SK-N-SH (cell line): Measurements from ENCODE around the gene DCAF4L1. TPM values are rescaled to one million over a fixed set of nuclear protein-coding genes. Genes with fewer than 3 reads are reported as not detected.

Experiments
- CTCF ChIA-PET: fragments of 300-600, 350-600 bp; formaldehyde crosslinking; extraction: SDS; loops from one replicate; lab custom pipeline; 2021; lab: Yijun Ruan, JAX
- POLR2A ChIA-PET: fragments of 350-600 bp; sonication (Branson Sonifier 250); formaldehyde crosslinking; extraction: SDS; loops from one replicate; lab custom pipeline; 2020; ENCODE audit warnings: antibody characterized with exemption, inconsistent platforms; lab: Yijun Ruan, JAX
- DNase-seq: peaks from one replicate; pipeline ENCODE4 v3.0.0; 2012
- H2AFZ ChIP-seq: fragments of 200-600 bp; sonication (generic); 2 replicates; pipeline ENCODE4 v1.8.1; 2016; ENCODE audit warnings: antibody characterized with exemption, mild to moderate bottlenecking, low read depth
- H3F3A ChIP-seq: fragments of 200-600 bp; sonication (generic); replicated peaks from 2 replicates; pipeline ENCODE3; 2016; ENCODE audit warnings: antibody characterized with exemption, mild to moderate bottlenecking; ENCODE audit not compliant: insufficient read depth
- H3K27ac ChIP-seq, 2 experiments: fragments of 200-500 bp in 1 of 2; fragments of 200-600 bp in 1 of 2; sonication (Bioruptor generic) in 1 of 2; sonication (generic), shearing (Covaris generic) in 1 of 2; 2 replicates each; pipeline versions ENCODE4 v1.5.1 to v1.6.1; 2014 to 2016; ENCODE audit warnings: low read depth in 2 of 2, inconsistent platforms in 1 of 2, low read length in 1 of 2, mild to moderate bottlenecking in 1 of 2, mixed read lengths in 1 of 2
- H3K27me3 ChIP-seq: fragments of 200-600 bp; sonication (generic), shearing (Covaris generic); 2 replicates; pipeline ENCODE4 v1.6.1; 2016; ENCODE audit warnings: mixed run types; ENCODE audit not compliant: insufficient read depth
- H3K36me3 ChIP-seq, 2 experiments: fragments of 200-500 bp in 1 of 2; fragments of 200-600 bp in 1 of 2; sonication (Bioruptor generic) in 1 of 2; sonication (generic) in 1 of 2; replicated peaks in 1 of 2; 2 replicates each; pipeline versions ENCODE3 to v1.5.1; 2014 to 2016; ENCODE audit warnings: low read length in 1 of 2, mild to moderate bottlenecking in 1 of 2; ENCODE audit not compliant: insufficient read depth in 2 of 2, control insufficient read depth in 1 of 2
- H3K4me1 ChIP-seq, 2 experiments: fragments of 200-500 bp in 1 of 2; fragments of 200-600 bp in 1 of 2; sonication (Bioruptor generic) in 1 of 2; sonication (generic), shearing (Covaris generic) in 1 of 2; 2 replicates each; pipeline versions ENCODE4 v1.5.1 to v1.6.1; 2014 to 2016; ENCODE audit warnings: low read depth in 1 of 2, low read length in 1 of 2, mixed run types in 1 of 2; ENCODE audit not compliant: insufficient read depth in 2 of 2, control insufficient read depth in 1 of 2
- H3K4me2 ChIP-seq: fragments of 200-600 bp; sonication (generic), shearing (Covaris generic); 2 replicates; pipeline ENCODE4 v1.6.1; 2017; ENCODE audit warnings: mixed run types
- H3K4me3 ChIP-seq, 2 experiments: fragments of 200-500 bp in 1 of 2; fragments of 200-600 bp in 1 of 2; sonication (Bioruptor generic) in 1 of 2; sonication (generic), shearing (Covaris generic) in 1 of 2; 2 replicates each; pipeline versions ENCODE4 v1.5.1 to v1.8.1; 2014 to 2016; ENCODE audit warnings: low read depth in 2 of 2, inconsistent platforms in 1 of 2, low read length in 1 of 2, mild to moderate bottlenecking in 1 of 2, mixed read lengths in 1 of 2, moderate library complexity in 1 of 2
- H3K79me2 ChIP-seq: fragments of 200-600 bp; sonication (generic); 2 replicates; pipeline ENCODE4 v1.8.1; 2017; ENCODE audit warnings: mild to moderate bottlenecking; ENCODE audit not compliant: insufficient read depth
- H3K9ac ChIP-seq: fragments of 200-600 bp; sonication (generic); 2 replicates; pipeline ENCODE4 v1.6.1; 2017; ENCODE audit warnings: mixed run types
- H3K9me2 ChIP-seq: fragments of 200-600 bp; sonication (generic); 2 replicates; pipeline ENCODE4 v1.6.1; 2017; ENCODE audit warnings: mixed run types
- H3K9me3 ChIP-seq: fragments of 200-600 bp; sonication (generic); 2 replicates; pipeline ENCODE4 v1.6.1; 2017; ENCODE audit warnings: mixed run types, mild to moderate bottlenecking, moderate library complexity
- H4K20me1 ChIP-seq: fragments of 200-600 bp; sonication (generic); 2 replicates; pipeline ENCODE4 v1.6.1; 2017; ENCODE audit warnings: mild to moderate bottlenecking, mixed run types; ENCODE audit not compliant: insufficient read depth
- CHD2 ChIP-seq: fragments of 150-350 bp; IDR thresholded peaks from 2 replicates; pipeline ENCODE4 v1.6.1; 2018; ENCODE audit warnings: low read length; ENCODE audit not compliant: partially characterized antibody
- CTCF ChIP-seq: fragments of 200-600 bp; sonication (generic); IDR thresholded peaks from 2 replicates; pipeline ENCODE4 v1.6.1; 2017; ENCODE audit warnings: antibody characterized with exemption, mild to moderate bottlenecking, moderate library complexity
- ELF1 ChIP-seq: IDR thresholded peaks from 2 replicates; pipeline ENCODE4 v1.4.0; 2012
- FOSL2 ChIP-seq: IDR thresholded peaks from 2 replicates; pipeline ENCODE4 v1.4.0; 2012; ENCODE audit warnings: low read depth, mild to moderate bottlenecking, moderate library complexity, borderline replicate concordance
- FOXJ3 ChIP-seq: sonication (generic); formaldehyde crosslinking; IDR thresholded peaks from 2 replicates; pipeline ENCODE4 v1.5.1; 2020; ENCODE audit warnings: mild to moderate bottlenecking, missing genetic modification reagents
- GATA2 ChIP-seq: sonication (generic); formaldehyde crosslinking; IDR thresholded peaks from 2 replicates; pipeline ENCODE4 v1.5.0; 2020; ENCODE audit warnings: mild to moderate bottlenecking, missing genetic modification reagents
- JUND ChIP-seq: IDR thresholded peaks from 2 replicates; pipeline ENCODE4 v1.4.0; 2012
- MAX ChIP-seq: IDR thresholded peaks from 2 replicates; pipeline ENCODE4 v1.4.0; 2012; ENCODE audit warnings: low read depth
- MXI1 ChIP-seq: IDR thresholded peaks from 2 replicates; pipeline ENCODE4 v1.6.1; 2012; ENCODE audit warnings: mild to moderate bottlenecking, low read depth, low read length, improper control_type of control experiment
- PBX3 ChIP-seq: IDR thresholded peaks from 2 replicates; pipeline ENCODE4; 2012
- POLR2AphosphoS5 ChIP-seq: IDR thresholded peaks from 2 replicates; pipeline ENCODE4 v1.6.1; 2012; ENCODE audit warnings: low read depth, low read length
- RAD21 ChIP-seq: IDR thresholded peaks from 2 replicates; pipeline ENCODE4 v1.6.1; 2012; ENCODE audit warnings: mild to moderate bottlenecking, low read length
- RXRA ChIP-seq: IDR thresholded peaks from 2 replicates; pipeline ENCODE4 v1.4.0; 2012; ENCODE audit warnings: low read depth, mild to moderate bottlenecking, borderline replicate concordance
- SIN3A ChIP-seq: IDR thresholded peaks from 2 replicates; pipeline ENCODE4 v1.6.1; 2012; ENCODE audit warnings: low read depth, mild to moderate bottlenecking, low read length, moderate library complexity, borderline replicate concordance
- SMC3 ChIP-seq: IDR thresholded peaks from 2 replicates; pipeline ENCODE4 v1.6.1; 2012; ENCODE audit warnings: low read depth, low read length, improper control_type of control experiment
- USF1 ChIP-seq: IDR thresholded peaks from 2 replicates; pipeline ENCODE4 v1.4.0; 2012; ENCODE audit warnings: low read depth, borderline replicate concordance
- USF2 ChIP-seq: fragments of 150-350 bp; IDR thresholded peaks from 2 replicates; pipeline ENCODE4 v1.6.1; 2017; ENCODE audit warnings: antibody characterized with exemption, low read length, low read depth, borderline replicate concordance
- YY1 ChIP-seq: IDR thresholded peaks from 2 replicates; pipeline ENCODE4 v1.4.0; 2012; ENCODE audit warnings: low read depth, mild to moderate bottlenecking
- WGBS: methylation state at CpG from one replicate; pipeline ENCODE4 v1.1.6; 2017; ENCODE audit warnings: low lambda C conversion rate; 5-methylcytosine and 5-hydroxymethylcytosine counted together
- polyA plus RNA-seq, 3 experiments: library from polyadenylated mRNA; depleted of rRNA; stranded (reverse); fragments of >200 nt; gene quantifications; 2 replicates each; pipeline ENCODE4 v1.2.3, GENCODE V29; 2012

DCAF4L1 gene
- polyA plus RNA-seq, 1 of the 3 experiments (the other 2 are of a cell fraction): 0.05 TPM

GRCh38 chr4:41989994-41990364 is 8.4 kb downstream of the DCAF4L1 start:
- WGBS: 2% methylated on average over 12 of the region's 12 CpGs
- POLR2A ChIA-PET: interaction anchor here (0.6 to 1.0 kb wide), 4 partner anchors 55 to 733 kb away, joined by 3 to 4 read pairs (median 3); partner anchors contain the start of genes TMEM33 and UCHL1
- H2AFZ ChIP-seq: peak overlapping the region; percentile 96
- H3K4me3 ChIP-seq: peak overlapping the region; percentile 71 to 98
- CTCF ChIA-PET: interaction anchor here (0.8 to 2.3 kb wide), 4 partner anchors 23 to 43 kb away, joined by 3 to 6 read pairs (median 4); no protein-coding TSS in a partner anchor
- no peaks in the 10 kb centered on the region for H3K27me3 ChIP-seq
- no peaks in the 10 kb centered on the region for H3K9me2 ChIP-seq
- peaks cover 20% of the 10 kb centered on the region for H4K20me1 ChIP-seq
- H3K4me2 ChIP-seq: peak overlapping the region; percentile 76
- H3K36me3 ChIP-seq: peaks cover 6% of the 10 kb centered on the region in 2 experiments
- no peak for DNase-seq
- H3K4me1 ChIP-seq: peaks cover 16 to 17% of the 10 kb centered on the region in 2 experiments; a peak in 3 of 4 replicates
- H3K9me3 ChIP-seq: no peaks in the 10 kb centered on the region
- peak overlapping the region; percentile 85 for H3K9ac ChIP-seq
- H3F3A ChIP-seq: no peaks in the 10 kb centered on the region
- H3K79me2 ChIP-seq: peaks cover 60% of the 10 kb centered on the region
- TF ChIP-seq SIN3A (0 out of 2 replicates have a peak, but pooled peaks have one; percentile 21), CTCF (no peak)
- peak overlapping the region; percentile 71 to 83; a peak in 3 of 4 replicates for H3K27ac ChIP-seq

- Histone ChIP-seq H3K9me2 (no peaks in the 10 kb centered on the region), H3K36me3 (peaks cover 6% of the 10 kb centered on the region in 2 experiments), H3K79me2 (peaks cover 65% of the 10 kb centered on the region), H3K27ac (peak within 1 kb of the TSS; percentile 71 to 83), H3F3A (no peaks in the 10 kb centered on the region), H4K20me1 (peaks cover 23% of the 10 kb centered on the region), H3K4me3 (peak within 1 kb of the TSS; percentile 71 to 98), H3K27me3 (no peaks in the 10 kb centered on the region), H3K9me3 (no peaks in the 10 kb centered on the region), H3K9ac (peak within 1 kb of the TSS; percentile 85), H2AFZ (peak within 1 kb of the TSS; percentile 96), H3K4me2 (peak within 1 kb of the TSS; percentile 76), H3K4me1 (peaks cover 16 to 17% of the 10 kb centered on the region in 2 experiments; a peak in 3 of 4 replicates)
- ChIA-PET POLR2A (interaction anchor here (0.6 to 1.1 kb wide), 4 partner anchors 55 to 734 kb away, joined by 3 to 4 read pairs (median 3); partner anchors contain the start of genes TMEM33 and UCHL1), CTCF (interaction anchor here (0.8 to 2.3 kb wide), 5 partner anchors 13 to 42 kb away, joined by 3 to 6 read pairs (median 4); no protein-coding TSS in a partner anchor)
- 2% methylated on average over 32 of the region's 64 CpGs for WGBS
- peak; percentile 96 for DNase-seq
- TF ChIP-seq YY1: 0 out of 2 replicates have a peak, but pooled peaks have one; percentile 70
- TF ChIP-seq RAD21: no peak
- no peak for TF ChIP-seq USF2
- TF ChIP-seq MXI1: peak; percentile 67; the same call in 1 of the 2 replicates
- TF ChIP-seq CTCF: peak; percentile 41
- TF ChIP-seq MAX: peak; percentile 66
- peak; percentile 35 for TF ChIP-seq CHD2
- TF ChIP-seq PBX3: no peak
- no peak for TF ChIP-seq JUND
- TF ChIP-seq GATA2 (CRISPR knock-in tag): no peak
- TF ChIP-seq FOXJ3: no peak
- TF ChIP-seq SMC3: no peak
- peak; percentile 79 for TF ChIP-seq ELF1
- peak; percentile 91 for TF ChIP-seq POLR2AphosphoS5
- TF ChIP-seq USF1: no peak
- no peak for TF ChIP-seq RXRA
- no peak for TF ChIP-seq FOSL2
Measured at GRCh38 chr4:41990365-41991111, 9.0 kb downstream of the DCAF4L1 start, which contains the start of gene SLC30A9. SLC30A9 (plus strand) TSS chr4:41990530; CDS start chr4:41990652, 122 bp downstream.
